Measurements from ENCODE around the gene FAM169A.
"Not testable (repeated sequence)": the region's sequence is repeated elsewhere in the genome, so short reads cannot be mapped to it uniquely, and the experiment has no call there.

The FAM169A gene

DNA sequence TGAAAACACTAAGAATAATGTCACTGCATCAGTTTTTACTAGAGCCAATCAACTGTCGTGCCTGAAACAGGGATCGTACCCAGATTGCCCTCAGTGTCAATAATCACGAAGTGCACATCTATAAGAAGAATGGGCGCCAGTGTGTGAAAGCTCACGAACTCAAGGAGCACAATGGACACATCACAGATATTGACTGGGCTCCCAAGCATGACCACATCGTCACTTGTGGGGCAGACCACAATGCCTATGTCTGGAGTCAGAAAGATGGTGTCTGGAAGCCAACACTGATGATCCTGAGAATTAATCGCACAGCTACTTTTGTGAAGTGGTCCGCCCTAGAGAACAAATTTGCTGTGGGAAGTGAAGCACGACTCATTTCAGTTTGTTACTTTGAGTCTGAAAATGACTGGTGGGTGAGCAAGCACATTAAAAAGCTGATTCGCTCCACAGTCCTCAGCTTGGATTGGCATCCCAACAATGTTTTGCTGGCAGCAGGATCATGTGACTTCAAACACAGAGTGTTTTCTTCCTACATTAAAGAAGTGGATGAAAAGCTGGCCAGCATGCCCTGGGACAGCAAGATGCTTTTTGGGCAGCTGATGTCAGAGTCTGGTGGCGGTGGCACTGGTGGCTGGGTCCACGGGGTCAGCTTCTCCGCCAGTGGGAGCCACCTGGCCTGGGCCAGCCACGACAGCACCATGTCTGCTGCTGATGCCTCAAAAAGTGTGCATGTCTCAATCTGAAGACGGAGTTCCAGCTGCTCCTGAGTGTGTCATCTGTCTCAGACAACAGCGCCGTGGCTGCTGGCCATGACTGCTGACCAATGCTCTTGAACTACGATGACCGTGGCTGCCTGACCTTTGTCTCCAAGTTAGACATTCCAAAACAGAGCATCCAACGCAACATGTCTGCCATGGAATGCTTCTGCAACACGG lies 66.9 kb downstream of the FAM169A start:
- no peak for DNase-seq (ENCODE audit: low spot score)

DNA sequence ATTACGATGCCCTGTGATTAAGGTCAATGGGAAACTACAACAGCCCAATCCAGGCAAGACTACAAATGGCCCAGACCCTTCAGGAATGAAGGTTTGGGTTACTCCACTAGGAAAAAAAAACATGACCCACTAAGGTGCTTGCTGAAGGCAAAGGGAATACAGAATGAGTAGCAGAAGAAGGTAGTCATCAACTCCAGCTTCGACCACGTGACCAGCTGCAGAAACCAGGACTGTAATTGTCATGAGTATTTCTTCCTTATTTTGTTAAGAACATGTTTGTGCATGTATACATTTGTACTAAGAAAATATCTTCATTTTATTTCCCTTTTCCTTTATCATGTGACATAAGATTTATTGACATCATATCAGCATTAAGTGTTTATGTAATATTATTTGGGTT lies 74.5 kb downstream of the FAM169A start:
- not testable (repeated sequence) for DNase-seq (ENCODE audit: low spot score)

DNA sequence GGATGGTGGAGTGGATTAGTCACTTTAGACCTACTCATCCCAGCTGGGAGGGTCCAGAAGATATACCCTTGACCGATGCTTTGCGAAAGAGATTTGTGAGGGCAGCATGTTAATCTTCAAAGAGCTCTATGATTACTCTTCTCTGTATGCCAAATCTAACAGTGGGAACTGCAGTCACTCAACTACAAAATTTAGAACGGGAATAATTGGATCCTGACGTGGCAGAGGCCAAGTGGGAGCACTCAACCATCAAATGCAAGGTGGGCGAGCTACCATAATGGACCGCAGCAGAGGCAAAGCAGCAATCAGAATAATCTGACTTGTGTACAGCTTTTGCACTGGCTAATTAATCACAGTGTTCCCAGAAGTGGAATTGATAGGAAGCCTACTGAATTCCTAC lies 78.8 kb downstream of the FAM169A start:
- no peak for DNase-seq (ENCODE audit: low spot score)

DNA sequence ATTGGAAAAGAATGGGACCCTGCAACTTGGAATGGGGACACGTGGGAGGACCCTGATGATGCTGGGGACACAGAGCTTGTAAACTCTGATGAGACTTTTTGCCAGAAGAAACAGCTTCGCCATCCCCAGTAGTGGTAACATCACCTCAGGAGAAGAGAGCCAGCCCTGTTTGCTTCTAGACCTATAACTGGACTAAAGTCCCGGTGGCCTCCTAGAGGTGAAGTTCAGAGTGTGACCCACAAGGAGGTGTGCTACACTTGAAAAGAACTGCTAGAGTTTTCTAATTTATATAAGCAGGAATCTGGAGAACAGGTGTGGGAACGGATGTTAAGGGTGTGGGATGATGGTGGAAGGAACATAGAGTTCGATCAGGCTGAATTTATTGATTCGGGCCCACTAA lies 79.3 kb downstream of the FAM169A start:
- no peak for DNase-seq (ENCODE audit: low spot score)

DNA sequence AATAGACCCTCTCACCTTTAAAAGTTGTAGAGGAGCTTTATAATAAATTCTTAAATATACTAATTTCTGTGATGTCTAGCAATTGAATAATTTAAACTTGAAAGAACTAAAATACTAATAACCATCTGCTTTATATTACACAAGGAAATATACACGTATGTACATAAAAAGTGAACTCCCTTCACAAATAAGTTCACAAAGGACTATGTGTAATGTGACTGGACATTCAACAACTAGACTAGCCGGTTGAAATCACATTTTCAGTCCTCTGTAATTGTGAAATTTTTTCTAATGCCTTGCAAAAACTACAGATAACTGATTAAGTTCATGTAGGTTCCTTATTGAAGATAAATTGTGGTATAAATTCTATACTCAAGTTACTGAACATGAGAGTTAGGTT lies 87.6 kb downstream of the FAM169A start:
- no peak for DNase-seq (ENCODE audit: low spot score)

DNA sequence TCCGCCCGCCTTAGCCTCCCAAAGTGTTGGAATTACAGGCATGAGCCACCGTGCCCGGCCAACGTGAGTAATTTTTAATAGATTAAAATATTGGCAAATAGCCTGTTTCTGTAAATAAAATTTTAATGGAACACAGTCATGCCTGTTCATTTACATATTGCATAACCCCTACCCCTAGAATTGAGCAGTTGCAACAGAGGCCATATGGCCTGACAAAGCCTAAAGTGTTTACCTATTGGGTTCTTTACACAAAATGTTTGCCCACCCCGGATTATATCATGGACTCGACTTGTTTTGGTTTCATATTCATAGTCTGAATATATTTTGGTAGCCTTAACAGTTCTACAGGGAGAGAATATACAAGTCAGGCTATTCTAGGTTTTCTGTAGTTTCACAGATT lies 93.8 kb downstream of the FAM169A start:
- no peak for DNase-seq (ENCODE audit: low spot score)

DNA sequence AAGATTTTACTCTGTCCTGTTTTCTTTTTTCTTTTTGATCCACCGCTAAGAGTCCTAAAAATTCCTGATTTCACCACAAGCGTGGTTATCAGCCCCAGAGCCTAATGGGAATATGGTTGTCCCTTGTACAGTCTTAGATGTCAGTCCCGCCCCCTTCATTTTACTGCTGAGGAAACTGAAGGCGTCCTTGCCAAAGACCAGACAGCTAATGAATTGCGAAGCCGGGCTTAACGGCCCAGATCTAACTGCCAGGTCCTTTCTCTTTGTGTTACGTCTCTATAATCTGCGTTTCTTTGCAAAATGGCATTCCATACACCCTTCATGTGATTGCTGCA lies 98.6 kb downstream of the FAM169A start:
- peak; percentile 29 for DNase-seq (ENCODE audit: low spot score)

DNA sequence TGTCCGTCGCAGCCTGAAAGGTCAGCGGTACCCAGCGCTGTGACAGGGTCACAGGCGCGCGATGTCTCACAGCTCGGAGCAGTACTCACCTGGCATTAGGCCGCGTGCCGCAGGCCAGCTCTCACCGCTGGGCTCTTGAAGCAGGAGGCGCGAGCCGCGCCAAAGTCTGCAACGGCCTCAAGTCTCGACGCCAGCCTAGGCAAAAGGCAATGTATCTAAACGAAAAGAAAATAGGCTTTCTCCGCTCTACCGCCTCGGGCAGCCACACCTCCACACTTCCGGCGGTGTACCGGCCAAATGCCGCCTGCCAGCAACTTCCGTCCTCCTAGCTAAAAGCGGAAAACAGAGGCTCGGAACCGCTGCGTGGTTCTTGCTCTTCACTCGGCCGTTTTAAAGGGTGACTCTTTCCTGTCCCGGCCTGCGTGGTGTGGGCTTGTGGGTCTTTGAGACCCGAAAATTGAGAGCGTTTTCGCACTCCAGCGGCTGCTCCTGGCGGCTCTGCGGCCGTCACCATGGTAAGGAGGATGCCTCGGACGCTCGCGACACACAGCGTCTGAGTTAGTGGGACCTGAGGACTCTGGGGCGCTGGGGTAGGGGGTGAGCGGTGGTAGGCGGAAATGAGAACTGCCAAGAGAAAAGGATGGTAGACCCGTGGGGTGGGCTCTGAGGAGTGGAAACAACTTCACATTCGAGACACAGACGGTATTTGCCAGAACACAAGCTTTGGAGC lies 99.2 kb downstream of the FAM169A start, which contains the start of the genes GFM2 and NSA2:
Gene GFM2, minus strand, starts transcription at position 269 of the 730 bp plus-strand sequence. CDS start 3,375 bp downstream, outside the sequence.
Gene NSA2, plus strand, starts transcription at position 401 of the 730 bp plus-strand sequence. Its CDS starts 112 bp downstream, at position 513.
- peak; percentile 76 for DNase-seq (ENCODE audit: low spot score)

DNA sequence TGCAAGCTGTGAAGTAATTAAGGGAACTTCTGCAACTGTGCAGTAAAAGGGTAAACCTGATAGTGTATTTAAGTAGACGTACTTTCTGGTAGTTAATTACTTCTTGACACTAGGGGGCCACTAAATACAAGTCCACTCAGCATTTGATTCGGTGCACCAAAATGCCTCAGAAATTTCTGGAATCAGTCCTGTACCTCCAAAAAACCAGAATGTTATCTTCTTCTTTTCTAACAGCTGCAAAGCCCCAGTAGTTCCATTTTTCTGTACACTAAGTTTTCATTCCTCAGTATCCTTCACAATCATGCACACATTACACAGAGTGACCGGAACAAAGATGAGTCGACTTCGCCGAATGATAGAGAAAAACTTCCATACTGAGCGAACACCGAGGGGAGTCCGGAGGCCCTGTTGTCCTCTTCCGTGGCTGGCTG lies 99.8 kb downstream of the FAM169A start:
- peak; percentile 14 for DNase-seq (ENCODE audit: low spot score)

DNA sequence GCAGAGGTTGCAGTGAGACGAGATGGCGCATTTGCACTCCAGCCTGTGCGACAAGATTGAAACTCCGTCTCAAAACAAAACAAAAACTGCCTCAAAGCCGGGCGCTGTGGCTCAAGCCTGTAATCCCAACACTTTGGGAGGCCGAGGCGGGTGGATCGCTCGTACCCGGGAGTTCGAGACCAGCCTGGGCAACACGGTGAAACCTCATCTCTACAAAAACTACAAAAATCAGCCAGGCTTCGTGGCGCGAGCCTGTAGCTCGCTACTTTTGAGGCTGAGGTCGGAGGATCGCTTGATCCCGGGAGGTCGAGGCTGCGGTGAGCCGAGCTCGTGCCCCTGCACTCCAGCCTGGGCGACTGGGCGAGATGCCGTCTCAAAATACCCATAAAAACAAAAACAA lies 100.3 kb downstream of the FAM169A start:
- no peak for DNase-seq (ENCODE audit: low spot score)

DNA sequence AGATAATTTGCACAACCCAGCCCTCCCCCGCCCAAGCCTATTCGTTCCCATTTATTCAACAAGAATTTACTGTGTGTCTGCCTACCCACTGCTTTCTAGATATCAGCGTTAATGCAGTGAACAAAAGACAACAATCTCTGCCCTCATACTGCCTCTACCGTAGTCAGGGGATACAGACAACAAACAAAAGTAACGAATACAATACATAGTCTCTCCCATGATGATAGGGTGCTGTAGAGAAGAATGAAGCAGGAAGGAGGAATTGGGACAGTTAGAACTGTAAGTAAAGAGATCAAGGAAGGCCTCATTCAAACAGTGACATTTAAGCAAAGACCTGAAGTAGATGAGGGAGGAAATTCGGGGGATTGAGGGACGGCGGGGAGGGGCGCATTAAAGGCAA lies 101.0 kb downstream of the FAM169A start:
- no peak for DNase-seq (ENCODE audit: low spot score)

DNA sequence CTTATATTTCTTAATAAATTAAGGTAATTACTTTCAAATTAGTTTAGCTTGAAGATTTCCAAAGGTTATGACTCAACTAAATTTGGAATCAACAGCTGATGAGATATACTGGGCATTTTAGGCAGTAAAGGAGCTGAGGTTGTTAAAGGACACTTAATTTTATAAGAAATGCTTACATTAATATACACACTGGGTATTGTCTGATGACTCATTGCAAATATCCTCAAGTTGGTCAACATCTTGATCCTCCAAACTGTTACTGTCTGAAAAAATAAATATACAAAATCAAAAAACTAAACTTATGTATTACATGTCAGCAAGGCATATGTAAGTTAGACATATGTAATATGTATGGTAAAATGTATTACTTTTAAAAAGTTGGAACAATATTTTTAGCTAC lies 102.7 kb downstream of the FAM169A start:
- DNase-seq (ENCODE audit: low spot score): no peak

DNA sequence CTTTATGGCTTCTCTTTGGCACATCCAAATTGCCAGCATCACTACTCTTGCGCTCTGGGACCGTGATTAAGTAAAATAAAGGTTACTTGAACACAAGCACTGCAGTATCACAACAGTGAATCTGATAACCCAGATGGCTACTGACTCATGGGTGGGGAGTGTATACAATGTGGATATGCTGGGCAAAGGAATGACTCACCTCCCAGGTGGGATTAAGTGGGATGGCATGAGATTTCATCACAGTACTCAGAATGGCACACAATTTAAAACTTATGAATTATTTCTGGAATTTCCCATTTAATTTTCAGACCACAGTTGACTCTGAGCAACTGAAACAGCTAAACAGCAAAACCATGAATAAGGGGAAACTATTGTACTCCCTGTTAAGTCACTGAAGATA lies 103.6 kb downstream of the FAM169A start:
- DNase-seq (ENCODE audit: low spot score): peak; percentile 30

DNA sequence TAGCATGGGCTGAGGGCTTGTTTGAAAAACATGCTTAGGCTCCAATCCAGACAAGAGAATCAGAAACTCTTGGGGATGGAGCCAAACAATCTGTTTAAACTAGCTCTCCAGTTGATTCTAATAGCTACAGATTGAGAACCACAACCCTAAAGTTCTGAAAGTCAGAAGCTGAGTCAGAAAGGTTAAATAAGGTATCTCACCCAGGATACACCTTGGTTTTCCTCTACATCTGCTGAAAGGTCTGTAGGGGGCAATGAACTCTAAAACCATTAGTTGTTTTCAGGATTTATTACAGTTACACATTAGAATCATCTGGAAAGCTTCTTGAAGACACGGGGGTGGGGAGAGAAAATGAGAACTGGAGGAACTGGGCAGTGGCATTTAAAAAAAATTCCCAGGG lies 104.9 kb downstream of the FAM169A start:
- DNase-seq (ENCODE audit: low spot score): no peak

DNA sequence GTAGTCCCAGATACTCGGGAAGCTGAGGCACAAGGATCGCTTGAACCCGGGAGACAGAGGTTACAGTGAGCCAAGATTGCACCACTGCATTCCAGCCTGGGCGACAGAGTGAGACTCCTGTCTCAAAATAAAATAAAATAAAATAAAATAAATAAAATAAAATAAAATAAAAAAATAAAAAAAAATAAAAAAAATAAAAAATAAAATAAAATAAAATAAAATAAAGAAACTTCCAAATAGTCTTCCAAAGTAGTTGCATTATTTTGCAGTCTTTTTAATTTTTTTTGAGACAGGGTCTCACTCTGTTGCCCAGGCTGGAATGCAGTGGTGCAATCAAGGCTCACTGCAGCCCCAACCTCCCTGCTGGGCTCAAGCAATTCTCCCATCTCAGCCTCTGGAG lies 117.4 kb downstream of the FAM169A start:
- not testable (repeated sequence) for DNase-seq (ENCODE audit: low spot score)

DNA sequence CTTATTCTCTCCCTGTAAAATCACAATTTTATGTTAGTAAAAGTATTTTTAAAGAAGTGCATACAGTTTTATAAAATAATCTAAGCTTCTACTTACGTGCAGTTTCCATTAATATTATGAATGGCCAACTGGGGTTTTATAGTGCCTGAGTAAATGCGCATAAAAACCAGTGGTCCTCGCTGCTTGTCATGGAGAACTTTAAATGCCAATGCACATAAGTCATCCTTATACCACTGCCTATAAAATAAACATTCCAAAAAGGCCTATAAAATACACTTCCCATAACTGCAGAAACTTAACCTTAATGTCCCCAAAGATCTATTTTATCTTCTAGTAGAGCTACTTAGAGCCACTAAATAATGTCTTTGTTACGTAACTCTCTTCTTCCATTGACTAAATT lies 127.8 kb downstream of the FAM169A start:
- DNase-seq (ENCODE audit: low spot score): no peak

DNA sequence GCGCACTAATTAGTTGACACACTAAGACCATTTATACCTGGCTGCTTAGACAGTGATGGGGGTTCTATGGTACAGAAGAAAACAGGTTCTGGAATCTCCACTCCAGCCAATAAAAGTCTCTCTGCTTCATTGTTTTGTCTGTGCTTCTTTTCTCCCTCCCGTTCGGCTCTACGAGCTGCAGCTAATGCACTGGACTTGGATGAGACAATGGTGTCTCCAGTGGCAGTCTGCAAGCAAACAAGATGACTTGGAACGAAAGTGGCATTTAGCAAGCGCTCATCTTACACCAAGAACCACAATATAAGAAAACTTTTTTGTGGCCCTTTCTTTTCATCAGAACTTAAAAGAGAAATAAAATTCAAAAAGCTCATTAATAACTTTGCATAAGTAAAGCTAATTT lies 129.4 kb downstream of the FAM169A start:
- no peak for DNase-seq (ENCODE audit: low spot score)

All from hepatic stellate cell (primary cell).